Smooth muscle cell (in vitro differentiated cells): Measurements from ENCODE around the gene ZNF787. TPM values are rescaled to one million over a fixed set of nuclear protein-coding genes. Genes with fewer than 3 reads are reported as not detected.

ENCODE experiments used
- DNase-seq: peaks from one replicate; lab custom pipeline; 2025; ENCODE audit not compliant: unreplicated experiment; lab: John Stamatoyannopoulos, UW
- H2AFZ ChIP-seq: fragments of 200-600 bp; sonication (generic); 2 replicates; pipeline ENCODE4 v1.6.0; 2016; ENCODE audit warnings: antibody characterized with exemption, low read depth, mild to moderate bottlenecking
- H3F3A ChIP-seq: fragments of 200-600 bp; sonication (generic); 2 replicates; pipeline ENCODE4 v1.6.0; 2017; ENCODE audit warnings: antibody characterized with exemption, low read depth
- H3K27ac ChIP-seq: fragments of 200-600 bp; sonication (generic); 2 replicates; pipeline ENCODE4 v1.5.1; 2016; ENCODE audit warnings: low read depth, mild to moderate bottlenecking
- H3K27me3 ChIP-seq: fragments of 200-600 bp; sonication (generic); 2 replicates; pipeline ENCODE4 v1.6.1; 2016; ENCODE audit warnings: low read depth, mild to moderate bottlenecking
- H3K36me3 ChIP-seq: fragments of 200-600 bp; sonication (generic); 2 replicates; pipeline ENCODE4 v1.5.1; 2016; ENCODE audit warnings: low read depth
- H3K4me1 ChIP-seq: fragments of 200-600 bp; sonication (generic); 2 replicates; pipeline ENCODE4 v1.5.1; 2016; ENCODE audit warnings: low read depth
- H3K4me2 ChIP-seq: fragments of 200-600 bp; sonication (generic); 2 replicates; pipeline ENCODE4 v1.6.0; 2016; ENCODE audit warnings: mild to moderate bottlenecking
- H3K4me3 ChIP-seq: fragments of 200-600 bp; sonication (generic); 2 replicates; pipeline ENCODE4 v1.5.1; 2016; ENCODE audit warnings: mild to moderate bottlenecking
- H3K79me2 ChIP-seq: fragments of 200-600 bp; sonication (generic); 2 replicates; pipeline ENCODE4 v1.6.0; 2016; ENCODE audit warnings: low read depth, mild to moderate bottlenecking
- H3K9ac ChIP-seq: fragments of 200-600 bp; sonication (generic); 2 replicates; pipeline ENCODE4 v1.6.0; 2016; ENCODE audit warnings: low read depth
- H3K9me3 ChIP-seq: fragments of 200-600 bp; sonication (generic); replicated peaks from 2 replicates; pipeline ENCODE4 v1.5.1; 2016; ENCODE audit warnings: low read depth
- H4K20me1 ChIP-seq: fragments of 200-600 bp; sonication (generic); 2 replicates; pipeline ENCODE4 v1.6.0; 2016; ENCODE audit warnings: low read depth
- WGBS: methylation state at CpG from one replicate; pipeline ENCODE4 v1.1.7; 2016; ENCODE audit warnings: low lambda C conversion rate; 5-methylcytosine and 5-hydroxymethylcytosine counted together
- polyA plus RNA-seq: library from polyadenylated mRNA; unstranded; fragments of >200 nt; fragmentation: Nextera tagmentation; extraction: Ambion mirVana; gene quantifications from 2 replicates; pipeline ENCODE4 v1.2.1, GENCODE V29; 2016
- total RNA-seq: library from RNA; depleted of rRNA; stranded (reverse); fragments of >200 nt; gene quantifications from 2 replicates; pipeline ENCODE4 v1.2.3, GENCODE V29; 2014
- TF ChIP-seq, protein P1 (sequence below): fragments of 200-600 bp; sonication (generic); IDR thresholded peaks from 2 replicates; pipeline ENCODE4 v1.5.1; 2017; ENCODE audit warnings: borderline replicate concordance, mild to moderate bottlenecking, antibody characterized with exemption; ENCODE audit not compliant: insufficient read depth, poor library complexity, severe bottlenecking

Gene ZNF787
- total and polyA plus RNA-seq, 2 experiments from 2014 or later: 10.0 to 20.3 TPM

DNA sequence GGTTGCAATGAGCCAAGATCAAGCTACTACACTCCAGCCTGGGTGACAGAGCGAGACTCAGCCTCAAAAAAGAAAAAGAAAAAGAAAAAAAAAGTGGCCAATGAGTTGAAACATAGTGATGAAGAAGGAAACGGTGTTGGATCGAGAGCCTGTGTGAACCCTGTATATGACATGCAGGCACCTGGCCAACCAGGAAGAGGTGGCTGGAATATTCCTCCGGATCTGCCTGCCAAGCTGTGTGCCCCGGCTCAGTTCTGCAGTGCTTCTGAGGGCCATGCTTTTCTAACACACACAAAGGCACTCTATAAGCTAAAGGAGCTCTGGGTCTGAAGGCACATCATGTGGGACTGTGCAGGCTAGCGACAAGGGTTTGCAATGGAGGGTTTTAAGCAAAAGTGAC lies 16.3 kb upstream of the ZNF787 start:
- DNase-seq: no peak
- Histone ChIP-seq H3F3A (peaks cover 7% of the 10 kb centered on the region), H3K27ac (no peak overlapping the region), H3K27me3 (no peaks in the 10 kb centered on the region), H2AFZ (no peak overlapping the region), H3K36me3 (no peaks in the 10 kb centered on the region), H3K4me3 (no peak overlapping the region), H4K20me1 (no peaks in the 10 kb centered on the region), H3K79me2 (peaks cover 8% of the 10 kb centered on the region), H3K9ac (no peak overlapping the region), H3K9me3 (no peaks in the 10 kb centered on the region), H3K4me2 (no peak overlapping the region), H3K4me1 (peaks cover 22% of the 10 kb centered on the region)
- TF ChIP-seq, protein P1, sequence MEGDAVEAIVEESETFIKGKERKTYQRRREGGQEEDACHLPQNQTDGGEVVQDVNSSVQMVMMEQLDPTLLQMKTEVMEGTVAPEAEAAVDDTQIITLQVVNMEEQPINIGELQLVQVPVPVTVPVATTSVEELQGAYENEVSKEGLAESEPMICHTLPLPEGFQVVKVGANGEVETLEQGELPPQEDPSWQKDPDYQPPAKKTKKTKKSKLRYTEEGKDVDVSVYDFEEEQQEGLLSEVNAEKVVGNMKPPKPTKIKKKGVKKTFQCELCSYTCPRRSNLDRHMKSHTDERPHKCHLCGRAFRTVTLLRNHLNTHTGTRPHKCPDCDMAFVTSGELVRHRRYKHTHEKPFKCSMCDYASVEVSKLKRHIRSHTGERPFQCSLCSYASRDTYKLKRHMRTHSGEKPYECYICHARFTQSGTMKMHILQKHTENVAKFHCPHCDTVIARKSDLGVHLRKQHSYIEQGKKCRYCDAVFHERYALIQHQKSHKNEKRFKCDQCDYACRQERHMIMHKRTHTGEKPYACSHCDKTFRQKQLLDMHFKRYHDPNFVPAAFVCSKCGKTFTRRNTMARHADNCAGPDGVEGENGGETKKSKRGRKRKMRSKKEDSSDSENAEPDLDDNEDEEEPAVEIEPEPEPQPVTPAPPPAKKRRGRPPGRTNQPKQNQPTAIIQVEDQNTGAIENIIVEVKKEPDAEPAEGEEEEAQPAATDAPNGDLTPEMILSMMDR: no peak
- 93% methylated on average over 6 of the region's 6 CpGs for WGBS

GRCh38 chr19:56136362-56136761 lies 15.3 kb upstream of the ZNF787 start:
- Histone ChIP-seq H3K27me3 (no peaks in the 10 kb centered on the region), H3K27ac (no peak overlapping the region), H4K20me1 (no peaks in the 10 kb centered on the region), H3K9me3 (no peaks in the 10 kb centered on the region), H3F3A (peaks cover 7% of the 10 kb centered on the region), H3K4me3 (no peak overlapping the region), H3K4me1 (peaks cover 16% of the 10 kb centered on the region), H3K36me3 (no peaks in the 10 kb centered on the region), H2AFZ (no peak overlapping the region), H3K79me2 (no peaks in the 10 kb centered on the region), H3K4me2 (no peak overlapping the region), H3K9ac (no peak overlapping the region)
- TF ChIP-seq, protein P1: no peak
- WGBS: 46% methylated on average over 10 of the region's 10 CpGs
- no peak for DNase-seq

DNA sequence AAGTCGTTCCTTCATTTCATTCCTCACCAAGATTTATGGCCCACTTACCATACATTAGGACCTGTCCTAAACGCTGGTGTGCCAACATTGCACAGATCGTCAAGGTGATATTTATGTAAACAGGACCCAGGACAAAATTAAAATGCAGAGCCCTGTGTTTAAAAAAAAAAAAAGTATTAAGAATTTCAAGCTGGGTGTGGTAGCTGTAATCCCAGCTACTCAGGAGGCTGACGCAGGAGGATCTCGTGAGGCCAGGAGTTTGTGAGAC lies 13.5 kb upstream of the ZNF787 start:
- Histone ChIP-seq H3K4me1 (peaks cover 8% of the 10 kb centered on the region), H3K4me2 (no peak overlapping the region), H3K27me3 (no peaks in the 10 kb centered on the region), H3K4me3 (no peak overlapping the region), H3K9me3 (no peaks in the 10 kb centered on the region), H3K79me2 (no peaks in the 10 kb centered on the region), H4K20me1 (no peaks in the 10 kb centered on the region), H2AFZ (no peak overlapping the region), H3K36me3 (no peaks in the 10 kb centered on the region), H3K9ac (no peak overlapping the region), H3F3A (no peaks in the 10 kb centered on the region), H3K27ac (no peak overlapping the region)
- DNase-seq: no peak
- WGBS: 80% methylated on average over 5 of the region's 5 CpGs
- TF ChIP-seq, protein P1: no peak

DNA sequence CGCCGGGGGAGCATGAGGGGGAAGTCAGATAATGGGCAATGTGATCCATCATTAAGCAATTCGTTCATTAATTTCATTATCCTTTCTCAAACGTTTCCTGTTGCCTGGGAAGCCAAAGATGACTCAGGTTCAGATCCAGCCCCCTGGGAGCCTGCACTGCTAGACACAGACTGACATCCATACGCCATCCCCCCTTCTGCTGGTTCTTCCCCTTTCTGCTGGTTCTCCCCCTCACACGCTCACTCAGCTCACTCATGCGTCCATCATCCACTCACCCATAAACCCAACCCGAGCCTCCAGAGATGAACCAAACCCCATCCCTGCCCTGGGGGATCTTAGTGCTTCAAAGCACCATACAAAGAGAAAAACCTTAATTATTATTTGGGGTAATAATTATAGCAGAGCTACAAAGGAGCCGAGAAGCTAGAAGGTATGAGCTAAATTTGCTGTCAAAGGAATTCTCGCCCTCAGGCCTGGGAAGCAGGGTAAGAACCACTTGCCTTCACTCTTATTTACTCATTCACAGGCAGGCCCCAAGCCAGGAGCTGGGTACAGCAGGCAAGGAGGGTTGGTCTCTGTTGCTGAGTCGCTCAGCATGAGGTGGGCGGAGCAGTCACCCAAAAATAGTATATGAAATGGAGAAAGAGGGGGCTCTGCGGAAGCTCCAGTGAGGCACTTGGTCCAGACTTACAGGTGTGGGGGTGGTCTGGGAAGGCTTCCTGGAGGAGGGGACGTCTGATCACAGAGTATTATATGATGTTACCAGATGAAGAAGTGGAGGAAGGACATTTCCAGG lies 13.0 kb upstream of the ZNF787 start:
- TF ChIP-seq, protein P1: no peak

More for the DNA sequence above, 13.0 kb upstream of the ZNF787 start:
- H3K4me3 ChIP-seq: no peak overlapping the region
- no peaks in the 10 kb centered on the region for H4K20me1 ChIP-seq
- H3K4me2 ChIP-seq: no peak overlapping the region
- DNase-seq: no peak
- no peaks in the 10 kb centered on the region for H3K36me3 ChIP-seq
- no peaks in the 10 kb centered on the region for H3K9me3 ChIP-seq
- H3K27ac ChIP-seq: peak overlapping the region; percentile 9
- H3K9ac ChIP-seq: no peak overlapping the region
- no peaks in the 10 kb centered on the region for H3F3A ChIP-seq
- H3K4me1 ChIP-seq: peaks cover 8% of the 10 kb centered on the region
- no peaks in the 10 kb centered on the region for H3K27me3 ChIP-seq
- H2AFZ ChIP-seq: no peak overlapping the region
- 71% methylated on average over 14 of the region's 14 CpGs for WGBS
- H3K79me2 ChIP-seq: no peaks in the 10 kb centered on the region
